ENCODE data around the gene MBNL2. TPM values are rescaled to one million over a fixed set of nuclear protein-coding genes. Genes with fewer than 3 reads are reported as not detected.

Gene MBNL2
- total RNA-seq, 1 experiment from 2014 or later, result 0.85 TPM

DNA sequence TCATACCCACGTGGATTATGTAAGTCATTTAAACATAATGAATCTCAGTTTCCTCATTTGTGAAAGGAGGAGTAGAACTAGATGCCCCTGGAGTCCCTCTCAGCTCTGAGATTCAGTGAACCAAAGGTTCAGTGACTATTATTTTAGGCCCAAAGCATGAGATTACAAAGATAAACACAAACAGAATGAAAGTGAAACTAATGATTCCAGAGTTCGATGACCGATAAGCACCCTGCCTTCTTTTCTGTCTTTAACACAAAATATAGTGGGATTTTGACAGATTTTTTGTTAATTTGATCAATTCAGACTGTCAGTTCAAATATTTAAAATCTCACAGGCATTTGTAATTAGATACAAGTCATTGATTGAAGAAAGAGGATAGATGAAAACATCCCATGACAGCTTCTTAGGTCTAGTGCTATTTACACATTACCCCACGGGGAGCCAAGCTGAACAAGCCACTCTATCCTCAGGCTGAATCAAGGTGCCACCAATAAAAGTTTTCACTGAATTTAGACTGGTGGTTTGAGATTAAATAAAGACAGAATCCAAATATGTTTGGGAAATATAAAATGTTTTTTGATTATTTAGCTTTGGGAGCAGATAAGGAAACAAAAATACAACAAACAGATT lies 147.2 kb downstream of the MBNL2 start:
- TF ChIP-seq, protein P1, sequence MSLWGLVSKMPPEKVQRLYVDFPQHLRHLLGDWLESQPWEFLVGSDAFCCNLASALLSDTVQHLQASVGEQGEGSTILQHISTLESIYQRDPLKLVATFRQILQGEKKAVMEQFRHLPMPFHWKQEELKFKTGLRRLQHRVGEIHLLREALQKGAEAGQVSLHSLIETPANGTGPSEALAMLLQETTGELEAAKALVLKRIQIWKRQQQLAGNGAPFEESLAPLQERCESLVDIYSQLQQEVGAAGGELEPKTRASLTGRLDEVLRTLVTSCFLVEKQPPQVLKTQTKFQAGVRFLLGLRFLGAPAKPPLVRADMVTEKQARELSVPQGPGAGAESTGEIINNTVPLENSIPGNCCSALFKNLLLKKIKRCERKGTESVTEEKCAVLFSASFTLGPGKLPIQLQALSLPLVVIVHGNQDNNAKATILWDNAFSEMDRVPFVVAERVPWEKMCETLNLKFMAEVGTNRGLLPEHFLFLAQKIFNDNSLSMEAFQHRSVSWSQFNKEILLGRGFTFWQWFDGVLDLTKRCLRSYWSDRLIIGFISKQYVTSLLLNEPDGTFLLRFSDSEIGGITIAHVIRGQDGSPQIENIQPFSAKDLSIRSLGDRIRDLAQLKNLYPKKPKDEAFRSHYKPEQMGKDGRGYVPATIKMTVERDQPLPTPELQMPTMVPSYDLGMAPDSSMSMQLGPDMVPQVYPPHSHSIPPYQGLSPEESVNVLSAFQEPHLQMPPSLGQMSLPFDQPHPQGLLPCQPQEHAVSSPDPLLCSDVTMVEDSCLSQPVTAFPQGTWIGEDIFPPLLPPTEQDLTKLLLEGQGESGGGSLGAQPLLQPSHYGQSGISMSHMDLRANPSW (CRISPR knock-in tag; conservative IDR thresholded peaks at IDR 0.05; ENCODE audit: low read depth), result no peak
- TF ChIP-seq ZNF396 (CRISPR knock-in tag; IDR thresholded peaks at IDR 0.05; ENCODE audit: borderline replicate concordance), result no peak
- Mint-ChIP-seq H3K27ac (no peak overlapping the region), H3K27me3 (ENCODE audit: low read depth) (no peaks in the 10 kb centered on the region), H3K4me1 (peaks cover 9% of the 10 kb centered on the region), H3K36me3 (no peaks in the 10 kb centered on the region), H3K9me3 (no peaks in the 10 kb centered on the region), H3K4me3 (no peak overlapping the region)
- no peak for ATAC-seq
- no peak for DNase-seq (ENCODE audit: low spot score)
- CTCF ChIA-PET, result interaction anchor here (0.6 kb wide), 1 partner anchor 62 kb away, joined by 3 read pairs; no protein-coding TSS in a partner anchor
- POLR2A ChIA-PET, result no interaction called here

GRCh38 chr13:97371486-97372109 lies 149.5 kb downstream of the MBNL2 start:
- no peak for DNase-seq (ENCODE audit: low spot score)
- H3K9me3 Mint-ChIP-seq, result no peaks in the 10 kb centered on the region
- H3K4me3 Mint-ChIP-seq, result no peak overlapping the region
- no peak overlapping the region for H3K27ac Mint-ChIP-seq
- ChIA-PET CTCF (interaction anchor here (0.5 to 1.7 kb wide), 2 partner anchors 12 to 80 kb away, joined by 4 to 5 read pairs; no protein-coding TSS in a partner anchor), POLR2A (no interaction called here)
- no peak for ATAC-seq
- H3K36me3 Mint-ChIP-seq, result no peaks in the 10 kb centered on the region
- no peak for TF ChIP-seq GRHL2 (CRISPR knock-in tag; IDR thresholded peaks at IDR 0.05; ENCODE audit: insufficient replicate concordance, severe bottlenecking)
- TF ChIP-seq ZBTB43 (CRISPR knock-in tag; IDR thresholded peaks at IDR 0.05), result no peak
- no peak for TF ChIP-seq HMGA2 (CRISPR knock-in tag; IDR thresholded peaks at IDR 0.05)
- TF ChIP-seq ZNF219 (CRISPR knock-in tag; IDR thresholded peaks at IDR 0.05; ENCODE audit: borderline replicate concordance), result no peak
- no peak for TF ChIP-seq OVOL2 (CRISPR knock-in tag; IDR thresholded peaks at IDR 0.05; ENCODE audit: borderline replicate concordance)
- TF ChIP-seq SMAD3 (CRISPR knock-in tag; IDR thresholded peaks at IDR 0.05; ENCODE audit: borderline replicate concordance), result no peak
- no peak for TF ChIP-seq ARID4B (CRISPR knock-in tag; IDR thresholded peaks at IDR 0.05; ENCODE audit: borderline replicate concordance)
- TF ChIP-seq, protein P2, sequence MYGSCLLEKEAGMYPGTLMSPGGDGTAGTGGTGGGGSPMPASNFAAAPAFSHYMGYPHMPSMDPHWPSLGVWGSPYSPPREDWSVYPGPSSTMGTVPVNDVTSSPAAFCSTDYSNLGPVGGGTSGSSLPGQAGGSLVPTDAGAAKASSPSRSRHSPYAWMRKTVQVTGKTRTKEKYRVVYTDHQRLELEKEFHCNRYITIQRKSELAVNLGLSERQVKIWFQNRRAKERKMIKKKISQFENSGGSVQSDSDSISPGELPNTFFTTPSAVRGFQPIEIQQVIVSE (CRISPR knock-in tag; IDR thresholded peaks at IDR 0.05; ENCODE audit: borderline replicate concordance), result no peak
- no peak for TF ChIP-seq CREB1 (CRISPR knock-in tag; IDR thresholded peaks at IDR 0.05)
- TF ChIP-seq NFATC4 (CRISPR knock-in tag; IDR thresholded peaks at IDR 0.05), result no peak
- TF ChIP-seq EMX1 (CRISPR knock-in tag; IDR thresholded peaks at IDR 0.05), result no peak
- no peak for TF ChIP-seq FOXK1 (CRISPR knock-in tag; IDR thresholded peaks at IDR 0.05)
- TF ChIP-seq, protein P3, sequence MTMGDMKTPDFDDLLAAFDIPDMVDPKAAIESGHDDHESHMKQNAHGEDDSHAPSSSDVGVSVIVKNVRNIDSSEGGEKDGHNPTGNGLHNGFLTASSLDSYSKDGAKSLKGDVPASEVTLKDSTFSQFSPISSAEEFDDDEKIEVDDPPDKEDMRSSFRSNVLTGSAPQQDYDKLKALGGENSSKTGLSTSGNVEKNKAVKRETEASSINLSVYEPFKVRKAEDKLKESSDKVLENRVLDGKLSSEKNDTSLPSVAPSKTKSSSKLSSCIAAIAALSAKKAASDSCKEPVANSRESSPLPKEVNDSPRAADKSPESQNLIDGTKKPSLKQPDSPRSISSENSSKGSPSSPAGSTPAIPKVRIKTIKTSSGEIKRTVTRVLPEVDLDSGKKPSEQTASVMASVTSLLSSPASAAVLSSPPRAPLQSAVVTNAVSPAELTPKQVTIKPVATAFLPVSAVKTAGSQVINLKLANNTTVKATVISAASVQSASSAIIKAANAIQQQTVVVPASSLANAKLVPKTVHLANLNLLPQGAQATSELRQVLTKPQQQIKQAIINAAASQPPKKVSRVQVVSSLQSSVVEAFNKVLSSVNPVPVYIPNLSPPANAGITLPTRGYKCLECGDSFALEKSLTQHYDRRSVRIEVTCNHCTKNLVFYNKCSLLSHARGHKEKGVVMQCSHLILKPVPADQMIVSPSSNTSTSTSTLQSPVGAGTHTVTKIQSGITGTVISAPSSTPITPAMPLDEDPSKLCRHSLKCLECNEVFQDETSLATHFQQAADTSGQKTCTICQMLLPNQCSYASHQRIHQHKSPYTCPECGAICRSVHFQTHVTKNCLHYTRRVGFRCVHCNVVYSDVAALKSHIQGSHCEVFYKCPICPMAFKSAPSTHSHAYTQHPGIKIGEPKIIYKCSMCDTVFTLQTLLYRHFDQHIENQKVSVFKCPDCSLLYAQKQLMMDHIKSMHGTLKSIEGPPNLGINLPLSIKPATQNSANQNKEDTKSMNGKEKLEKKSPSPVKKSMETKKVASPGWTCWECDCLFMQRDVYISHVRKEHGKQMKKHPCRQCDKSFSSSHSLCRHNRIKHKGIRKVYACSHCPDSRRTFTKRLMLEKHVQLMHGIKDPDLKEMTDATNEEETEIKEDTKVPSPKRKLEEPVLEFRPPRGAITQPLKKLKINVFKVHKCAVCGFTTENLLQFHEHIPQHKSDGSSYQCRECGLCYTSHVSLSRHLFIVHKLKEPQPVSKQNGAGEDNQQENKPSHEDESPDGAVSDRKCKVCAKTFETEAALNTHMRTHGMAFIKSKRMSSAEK (CRISPR knock-in tag; IDR thresholded peaks at IDR 0.05; ENCODE audit: borderline replicate concordance), result no peak
- no peak for TF ChIP-seq TCF7 (CRISPR knock-in tag; IDR thresholded peaks at IDR 0.05; ENCODE audit: low read depth)
- H3K27me3 Mint-ChIP-seq (ENCODE audit: low read depth), result no peaks in the 10 kb centered on the region
- peaks cover 9% of the 10 kb centered on the region for H3K4me1 Mint-ChIP-seq
